IPS DF 6.9 (cell line): ENCODE data around the gene FOXL3.
A peak's percentile ranks its signal among the peaks of the same experiment; 100 is the strongest.

Experiments
- DNase-seq: peaks from one replicate; pipeline ENCODE4 v3.0.0-alpha.2; 2013; ENCODE audit warnings: low read depth, low spot score
- H3K27ac ChIP-seq: one replicate; pipeline ENCODE4 v1.5.1; 2013; ENCODE audit warnings: low read length, control low read depth
- H3K27me3 ChIP-seq: 2 replicates; pipeline ENCODE4 v1.6.1; 2013; ENCODE audit warnings: mild to moderate bottlenecking, low read length; ENCODE audit not compliant: control insufficient read depth, insufficient read depth
- H3K36me3 ChIP-seq: 2 replicates; pipeline ENCODE4 v1.6.1; 2013; ENCODE audit warnings: low read length; ENCODE audit not compliant: control insufficient read depth, insufficient read depth
- H3K4me1 ChIP-seq: 2 replicates; pipeline ENCODE4 v1.6.1; 2013; ENCODE audit warnings: low read length; ENCODE audit not compliant: control insufficient read depth, insufficient read depth
- H3K4me3 ChIP-seq: 2 replicates; pipeline ENCODE4 v1.5.1; 2013; ENCODE audit warnings: mild to moderate bottlenecking, low read length
- H3K9me3 ChIP-seq: 2 replicates; pipeline ENCODE4 v1.6.1; 2013; ENCODE audit warnings: low read length, inconsistent platforms; ENCODE audit not compliant: control insufficient read depth, insufficient read depth
- WGBS: extraction: QIAGEN DNeasy Blood & Tissue Kit; methylation state at CpG from one replicate; pipeline ENCODE4 v1.1.7; 2013; ENCODE audit warnings: mixed read lengths, missing lambda C conversion rate; ENCODE audit not compliant: insufficient read length, insufficient coverage; 5-methylcytosine and 5-hydroxymethylcytosine counted together

Gene FOXL3

DNA sequence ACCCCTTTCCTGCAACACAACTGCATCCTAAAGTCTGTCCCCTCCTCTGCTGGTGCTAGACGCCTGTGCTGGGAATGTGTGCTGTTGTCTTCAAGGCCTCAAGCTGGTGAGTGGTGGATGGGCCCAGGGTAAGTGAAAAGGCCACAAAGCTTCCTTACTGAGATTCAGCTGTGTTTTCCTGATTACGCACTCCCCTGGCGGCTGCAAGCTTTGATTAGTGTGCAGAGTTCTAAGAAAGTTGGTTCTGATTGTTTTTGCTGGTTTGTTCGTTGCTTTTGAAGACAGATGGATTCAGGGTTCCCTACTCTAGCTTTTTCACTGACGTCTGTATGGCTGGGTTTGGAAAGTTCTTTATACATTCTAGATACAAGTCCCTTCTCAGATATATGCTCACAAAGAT, 11.9 kb upstream of the FOXL3 start:
- no peak overlapping the region for H3K27ac ChIP-seq
- no peak overlapping the region for H3K4me3 ChIP-seq
- no peaks in the 10 kb centered on the region for H3K27me3 ChIP-seq
- no peak for DNase-seq
- H3K4me1 ChIP-seq = no peaks in the 10 kb centered on the region; the same call in 1 of the 2 replicates
- H3K9me3 ChIP-seq = peaks cover 4% of the 10 kb centered on the region; the same call in 1 of the 2 replicates
- no peaks in the 10 kb centered on the region; the same call in 1 of the 2 replicates for H3K36me3 ChIP-seq
- no CpG with 5 or more reads among the region's 5 CpGs for WGBS

DNA sequence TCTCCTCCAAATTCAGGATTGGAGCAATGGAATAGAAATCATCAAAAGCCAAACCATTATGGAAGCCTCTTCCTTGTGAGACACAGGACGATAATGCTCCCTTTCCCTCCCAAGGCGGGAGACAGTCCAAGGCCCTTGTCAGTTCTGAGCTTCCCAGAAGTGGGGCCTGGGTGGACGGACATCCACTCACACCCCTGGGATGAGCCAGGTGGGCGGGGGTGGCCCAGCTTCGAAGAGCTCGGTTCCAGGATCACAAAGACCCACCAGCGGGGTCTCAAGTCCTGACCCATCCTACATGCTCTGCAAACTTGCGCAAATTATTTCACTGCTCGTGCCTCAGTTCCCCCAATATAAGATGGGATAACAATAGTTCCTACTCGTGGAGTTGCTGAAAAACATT, 10.1 kb upstream of the FOXL3 start:
- no peak for DNase-seq
- H3K36me3 ChIP-seq = no peaks in the 10 kb centered on the region; the same call in 1 of the 2 replicates
- no peak overlapping the region for H3K27ac ChIP-seq
- no peaks in the 10 kb centered on the region for H3K27me3 ChIP-seq
- no peaks in the 10 kb centered on the region; the same call in 1 of the 2 replicates for H3K4me1 ChIP-seq
- H3K4me3 ChIP-seq = no peak overlapping the region
- peaks cover 4% of the 10 kb centered on the region; the same call in 1 of the 2 replicates for H3K9me3 ChIP-seq
- WGBS = no CpG with 5 or more reads among the region's 10 CpGs

DNA sequence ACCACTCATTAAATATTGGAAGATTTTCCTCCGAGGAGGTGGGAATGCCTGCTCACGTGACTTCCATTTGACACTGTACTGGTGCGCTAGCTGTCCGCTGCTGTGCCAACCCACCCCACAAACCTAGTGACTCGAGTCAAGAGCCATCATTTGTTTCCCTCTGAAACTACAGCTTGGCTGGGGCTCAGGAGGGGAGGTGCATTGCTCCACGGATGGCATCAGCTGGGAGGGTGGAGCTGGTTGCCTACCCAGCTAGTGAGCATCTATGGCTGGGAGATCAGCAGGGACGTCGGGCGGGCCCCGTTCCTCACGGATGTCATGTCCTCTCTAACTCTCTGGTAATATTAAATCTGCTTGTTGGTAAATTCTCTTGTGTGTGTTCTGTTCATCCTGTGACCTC, 9.5 kb upstream of the FOXL3 start:
- Histone ChIP-seq H3K4me1 (no peaks in the 10 kb centered on the region; the same call in 1 of the 2 replicates), H3K4me3 (no peak overlapping the region), H3K36me3 (no peaks in the 10 kb centered on the region; the same call in 1 of the 2 replicates), H3K9me3 (peaks cover 4% of the 10 kb centered on the region; the same call in 1 of the 2 replicates), H3K27me3 (no peaks in the 10 kb centered on the region), H3K27ac (no peak overlapping the region)
- DNase-seq = no peak
- no CpG with 5 or more reads among the region's 11 CpGs for WGBS

DNA sequence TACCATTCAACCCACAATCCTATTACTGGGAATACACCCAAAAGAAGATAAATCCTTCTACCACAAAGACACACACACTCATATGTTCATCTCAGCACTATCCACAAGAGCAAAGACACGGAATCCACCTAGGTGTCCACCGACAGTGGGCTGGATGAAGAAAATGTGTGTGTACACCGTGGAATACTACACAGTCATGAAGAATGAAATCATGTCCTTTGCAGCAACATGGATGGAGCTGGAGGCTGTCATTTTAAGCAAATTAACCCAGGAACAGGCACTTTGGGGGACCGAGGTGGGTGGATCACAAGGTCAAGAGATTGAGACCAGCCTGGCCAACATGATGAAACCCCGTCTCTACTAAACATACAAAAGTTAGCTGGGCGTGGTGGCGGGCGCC, 8.3 kb upstream of the FOXL3 start:
- Histone ChIP-seq H3K9me3 (no peaks in the 10 kb centered on the region), H3K4me1 (no peaks in the 10 kb centered on the region; the same call in 1 of the 2 replicates), H3K27ac (no peak overlapping the region), H3K36me3 (no peaks in the 10 kb centered on the region; the same call in 1 of the 2 replicates), H3K4me3 (no peak overlapping the region), H3K27me3 (no peaks in the 10 kb centered on the region)
- WGBS = no CpG with 5 or more reads among the region's 8 CpGs
- no peak for DNase-seq

GRCh38 chr7:282621-283020, 7.3 kb upstream of the FOXL3 start:
- WGBS = no CpG with 5 or more reads among the region's 25 CpGs
- no peak overlapping the region for H3K4me3 ChIP-seq
- H3K36me3 ChIP-seq = no peaks in the 10 kb centered on the region; the same call in 1 of the 2 replicates
- no peak overlapping the region for H3K27ac ChIP-seq
- no peak for DNase-seq
- no peaks in the 10 kb centered on the region; the same call in 1 of the 2 replicates for H3K27me3 ChIP-seq
- no peaks in the 10 kb centered on the region; the same call in 1 of the 2 replicates for H3K4me1 ChIP-seq
- H3K9me3 ChIP-seq = no peaks in the 10 kb centered on the region

DNA sequence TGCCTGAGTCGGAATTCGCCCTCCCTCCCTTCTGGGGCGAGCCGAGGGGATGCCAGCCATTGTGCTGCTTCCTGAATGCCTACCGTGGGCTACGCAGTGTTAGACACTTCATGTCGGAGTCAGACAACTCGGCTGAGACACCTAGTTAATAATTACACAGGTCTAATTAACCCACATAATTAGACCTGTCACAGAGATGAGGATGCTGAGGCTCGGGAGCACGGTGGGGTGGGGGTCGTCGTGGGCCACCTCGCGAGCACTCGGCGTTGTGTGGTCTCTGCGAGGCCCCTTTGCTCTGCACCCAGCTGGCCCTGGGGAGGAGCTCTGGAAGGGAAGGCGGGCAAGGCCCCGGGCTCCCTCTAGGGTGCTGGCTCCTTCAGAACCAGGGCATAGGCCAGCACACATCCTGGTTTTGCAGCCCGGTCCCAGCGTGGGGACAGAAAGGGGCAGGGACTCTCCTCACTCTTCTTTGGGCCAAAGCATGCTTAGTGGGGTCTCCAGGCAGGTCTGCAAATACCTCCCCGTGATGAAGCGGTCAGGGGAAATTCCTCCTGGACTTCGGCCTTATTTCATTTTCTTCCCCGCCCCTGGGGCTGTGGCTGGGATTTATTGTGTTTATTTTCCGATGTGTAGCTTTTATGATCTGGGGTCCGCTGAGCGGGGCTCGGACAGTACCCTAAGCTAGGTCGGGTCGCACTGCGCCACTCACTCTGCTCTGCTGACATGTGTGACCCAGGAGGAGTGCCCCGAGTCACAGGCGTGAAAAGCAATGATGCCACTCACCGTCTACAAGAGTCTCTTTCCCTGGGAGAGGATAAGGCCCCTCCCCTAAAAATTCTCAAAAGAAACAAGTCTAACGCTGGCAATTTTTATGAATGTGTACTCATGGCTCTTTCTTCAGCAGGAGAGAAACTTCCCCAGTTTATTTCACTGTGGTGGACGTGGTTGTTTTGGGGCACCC, 4.9 kb upstream of the FOXL3 start:
- peaks cover under 1% of the 10 kb centered on the region; the same call in 1 of the 2 replicates for H3K4me1 ChIP-seq
- no peak for DNase-seq
- H3K27me3 ChIP-seq = peaks cover 19% of the 10 kb centered on the region
- WGBS = no CpG with 5 or more reads among the region's 37 CpGs
- no peak overlapping the region for H3K4me3 ChIP-seq
- no peak overlapping the region for H3K27ac ChIP-seq
- no peaks in the 10 kb centered on the region; the same call in 1 of the 2 replicates for H3K36me3 ChIP-seq
- H3K9me3 ChIP-seq = no peaks in the 10 kb centered on the region

DNA sequence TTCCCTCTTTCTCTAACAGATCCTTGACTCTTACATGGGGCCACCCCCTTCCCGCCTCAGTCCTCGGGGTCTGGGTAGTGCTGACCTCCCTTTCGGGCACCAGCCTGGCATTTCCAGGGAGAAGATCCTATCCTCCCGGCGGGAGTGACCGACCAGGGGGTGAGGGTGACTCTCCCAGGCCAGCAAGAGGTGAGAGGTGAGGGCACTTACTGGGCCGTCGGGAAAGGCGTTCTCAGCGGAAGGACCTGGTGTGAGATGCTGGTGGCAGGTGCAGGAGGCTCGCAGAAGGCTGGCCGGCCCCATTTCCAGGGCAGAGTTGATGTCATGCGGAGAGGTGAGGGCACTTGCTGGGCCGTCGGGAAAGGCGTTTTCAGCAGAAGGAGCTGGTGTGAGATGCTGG, 4.2 kb upstream of the FOXL3 start:
- H3K4me3 ChIP-seq = no peak overlapping the region
- H3K4me1 ChIP-seq = peaks cover 4% of the 10 kb centered on the region
- no peak for DNase-seq
- no CpG with 5 or more reads among the region's 16 CpGs for WGBS
- H3K27ac ChIP-seq = no peak overlapping the region
- peaks cover 26% of the 10 kb centered on the region for H3K27me3 ChIP-seq
- H3K9me3 ChIP-seq = no peaks in the 10 kb centered on the region
- no peaks in the 10 kb centered on the region; the same call in 1 of the 2 replicates for H3K36me3 ChIP-seq

- peaks cover 4% of the 10 kb centered on the region for H3K4me1 ChIP-seq
- no peaks in the 10 kb centered on the region for H3K9me3 ChIP-seq
- H3K27me3 ChIP-seq = peaks cover 29% of the 10 kb centered on the region
- H3K4me3 ChIP-seq = no peak overlapping the region
- H3K27ac ChIP-seq = no peak overlapping the region
- WGBS = no CpG with 5 or more reads among the region's 18 CpGs
- DNase-seq = no peak
- no peaks in the 10 kb centered on the region; the same call in 1 of the 2 replicates for H3K36me3 ChIP-seq
These were observed 3.7 kb upstream of the FOXL3 start for GRCh38 chr7:286266-286665.

GRCh38 chr7:288671-289101, 1.3 kb upstream of the FOXL3 start:
- Histone ChIP-seq H3K4me1 (peaks cover 4% of the 10 kb centered on the region), H3K36me3 (no peaks in the 10 kb centered on the region; the same call in 1 of the 2 replicates), H3K27ac (no peak overlapping the region), H3K9me3 (no peaks in the 10 kb centered on the region), H3K4me3 (no peak overlapping the region), H3K27me3 (peaks cover 40% of the 10 kb centered on the region)
- WGBS = no CpG with 5 or more reads among the region's 14 CpGs
- no peak for DNase-seq

- no peaks in the 10 kb centered on the region for H3K9me3 ChIP-seq
- H3K4me1 ChIP-seq = peaks cover 4% of the 10 kb centered on the region
- H3K27me3 ChIP-seq = peaks cover 40% of the 10 kb centered on the region
- peak overlapping the region; percentile 18; the same call in 1 of the 2 replicates for H3K4me3 ChIP-seq
- DNase-seq = no peak
- no peak overlapping the region for H3K27ac ChIP-seq
- H3K36me3 ChIP-seq = no peaks in the 10 kb centered on the region; the same call in 1 of the 2 replicates
- no CpG with 5 or more reads among the region's 46 CpGs for WGBS
These were observed 688 bp upstream of the FOXL3 start for GRCh38 chr7:289209-289755.
